ENCODE measurements around the gene HSPB8. TPM values are rescaled to one million over a fixed set of nuclear protein-coding genes. Genes with fewer than 3 reads are reported as not detected.
A peak's percentile ranks its signal among the peaks of the same experiment; 100 is the strongest.

The HSPB8 gene
- total RNA-seq, 1 experiment from 2014 or later: 18.4 TPM

DNA sequence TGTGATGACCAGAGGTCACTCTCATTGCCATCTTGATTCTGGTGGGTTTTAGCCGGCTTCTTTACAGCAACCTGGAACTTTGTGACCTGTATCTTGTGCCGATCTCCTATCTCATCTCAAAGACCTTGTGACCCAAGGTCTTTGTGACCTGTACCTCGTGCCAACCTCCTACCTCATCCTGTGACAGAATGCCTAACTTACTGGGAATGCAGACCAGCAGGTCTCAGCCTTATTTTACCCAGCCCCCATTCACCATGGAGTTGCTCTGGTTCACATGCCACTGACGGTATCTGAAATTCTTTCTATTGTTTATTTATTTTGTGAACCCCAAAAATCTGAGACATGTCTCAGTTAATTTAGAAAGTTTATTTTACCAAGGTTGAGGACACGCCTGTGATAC, 7.4 kb upstream of the HSPB8 start:
- no peak for DNase-seq (ENCODE audit: low read depth)

DNA sequence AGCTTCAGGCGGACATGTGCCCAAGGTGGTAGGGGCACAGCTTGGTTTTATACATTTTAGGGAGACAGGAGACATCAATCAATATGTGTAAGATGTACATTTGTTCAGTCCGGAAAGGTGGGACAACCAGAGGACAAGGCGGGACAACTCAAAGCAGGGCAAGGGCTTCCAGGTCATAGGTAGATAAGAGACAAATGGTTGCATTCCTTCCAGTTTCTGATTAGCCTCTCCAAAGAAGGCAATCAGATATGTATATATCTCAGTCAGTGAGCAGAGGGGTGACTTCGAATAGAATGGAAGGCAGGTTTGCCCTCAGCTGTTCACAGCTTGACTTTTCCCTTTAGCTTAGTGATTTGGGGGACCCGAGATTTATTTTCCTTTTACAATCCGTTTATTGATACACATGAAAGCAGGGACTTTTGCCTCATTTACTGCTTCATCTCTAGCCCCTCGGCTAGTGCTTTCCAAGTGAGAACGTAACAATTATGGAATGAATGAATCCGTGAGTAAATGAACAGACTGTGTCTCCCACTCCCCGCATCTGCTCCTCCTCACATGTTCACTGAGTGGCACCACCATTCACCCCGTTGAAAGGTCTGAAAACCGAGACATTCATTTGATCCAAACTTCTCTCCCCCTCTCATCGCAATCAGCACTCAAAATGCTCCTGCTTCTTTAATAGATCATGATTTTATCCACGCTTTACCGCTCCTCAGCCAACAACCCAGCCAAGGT, 6.9 kb upstream of the HSPB8 start:
- DNase-seq (ENCODE audit: low read depth): no peak

DNA sequence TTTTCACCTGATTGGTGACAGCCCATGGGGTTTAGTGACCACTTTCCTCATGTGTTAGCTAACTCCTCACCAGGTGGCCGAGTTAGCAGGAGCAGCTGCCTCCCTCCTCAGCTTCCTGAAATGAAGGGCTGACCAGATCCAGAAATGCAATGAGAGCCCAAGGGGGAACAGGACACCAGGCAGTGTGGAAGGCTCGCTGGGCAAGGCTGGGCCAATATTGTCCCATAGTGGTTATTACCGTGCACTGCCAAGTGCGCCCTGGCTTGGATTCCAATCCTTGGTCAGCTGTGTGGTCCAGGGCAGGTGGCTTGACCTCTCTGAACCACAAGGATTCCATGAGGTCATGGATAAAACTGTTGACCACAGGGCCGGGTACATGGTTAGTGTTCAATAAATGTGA, 3.6 kb upstream of the HSPB8 start:
- DNase-seq (ENCODE audit: low read depth): peak; percentile 19

- DNase-seq (ENCODE audit: low read depth): peak; percentile 91
Observed at GRCh38 chr12:119176267-119177055, 2.3 kb upstream of the HSPB8 start.

DNA sequence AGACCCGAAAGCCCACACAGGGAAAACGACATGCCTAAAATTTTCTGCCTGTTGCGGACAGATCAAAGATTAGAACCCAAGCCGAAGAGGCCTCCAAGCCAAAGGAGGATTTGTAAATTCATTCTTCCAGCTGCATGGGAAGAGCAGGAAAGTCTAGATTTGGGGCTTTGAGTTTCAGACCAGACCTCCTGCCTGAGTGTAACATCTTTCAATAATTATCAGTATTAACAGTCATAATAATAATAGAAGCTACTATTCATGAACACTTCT, 1.7 kb upstream of the HSPB8 start:
- no peak for DNase-seq (ENCODE audit: low read depth)

DNA sequence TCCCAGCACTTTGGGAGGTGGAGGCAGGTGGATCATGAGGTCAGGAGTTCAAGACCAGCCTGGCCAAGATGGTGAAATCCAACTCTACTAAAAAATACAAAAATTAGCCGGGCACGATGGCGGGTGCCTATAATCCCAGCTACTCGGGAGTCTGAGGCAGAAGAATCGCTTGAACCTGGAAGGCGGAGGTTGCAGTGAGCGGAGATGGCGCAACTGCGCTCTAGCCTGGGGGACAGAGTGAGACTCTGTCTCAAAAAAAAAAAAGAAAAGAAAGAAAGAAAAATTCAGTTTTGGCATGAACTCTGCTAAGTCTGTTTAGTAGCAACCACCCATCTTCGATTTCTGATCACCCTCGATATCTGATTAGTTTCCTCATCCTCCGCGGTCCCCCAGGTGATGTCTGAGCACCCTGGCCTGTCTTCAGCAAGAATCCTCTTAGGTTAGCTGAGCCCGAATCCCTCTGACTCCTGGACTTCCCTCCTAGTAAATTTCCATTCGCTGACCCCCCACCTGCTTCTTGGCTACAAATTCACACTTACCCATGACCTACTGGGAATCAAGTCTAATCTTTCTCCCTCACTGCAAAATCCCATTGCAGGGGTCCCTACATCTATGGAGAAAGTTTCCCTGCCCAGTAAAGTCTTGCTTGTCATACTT, 879 bp upstream of the HSPB8 start:
- DNase-seq (ENCODE audit: low read depth): no peak

DNA sequence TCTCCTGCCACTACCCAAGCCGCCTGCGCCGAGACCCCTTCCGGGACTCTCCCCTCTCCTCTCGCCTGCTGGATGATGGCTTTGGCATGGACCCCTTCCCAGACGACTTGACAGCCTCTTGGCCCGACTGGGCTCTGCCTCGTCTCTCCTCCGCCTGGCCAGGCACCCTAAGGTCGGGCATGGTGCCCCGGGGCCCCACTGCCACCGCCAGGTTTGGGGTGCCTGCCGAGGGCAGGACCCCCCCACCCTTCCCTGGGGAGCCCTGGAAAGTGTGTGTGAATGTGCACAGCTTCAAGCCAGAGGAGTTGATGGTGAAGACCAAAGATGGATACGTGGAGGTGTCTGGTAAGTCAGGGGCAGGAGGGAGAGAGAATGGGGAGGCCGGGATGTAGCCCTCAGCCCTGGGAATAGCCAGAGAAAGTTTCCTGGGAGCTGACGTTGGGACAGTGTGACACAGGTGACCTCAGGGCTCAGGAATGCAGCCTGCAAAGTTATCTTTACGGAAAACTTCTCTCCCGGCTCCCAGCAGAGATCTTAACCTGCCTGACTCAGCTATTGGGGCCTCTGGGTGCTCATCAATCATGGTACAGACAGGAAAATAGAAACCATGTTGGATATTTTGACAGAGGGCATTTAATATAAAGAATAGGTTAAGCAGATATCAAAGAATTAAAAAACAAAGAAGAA, 747 bp downstream of the HSPB8 start:
- peak; percentile 89 for DNase-seq (ENCODE audit: low read depth)

- peak; percentile 62 for DNase-seq (ENCODE audit: low read depth)
Observed at GRCh38 chr12:119180380-119181040, 1.8 kb downstream of the HSPB8 start.

DNA sequence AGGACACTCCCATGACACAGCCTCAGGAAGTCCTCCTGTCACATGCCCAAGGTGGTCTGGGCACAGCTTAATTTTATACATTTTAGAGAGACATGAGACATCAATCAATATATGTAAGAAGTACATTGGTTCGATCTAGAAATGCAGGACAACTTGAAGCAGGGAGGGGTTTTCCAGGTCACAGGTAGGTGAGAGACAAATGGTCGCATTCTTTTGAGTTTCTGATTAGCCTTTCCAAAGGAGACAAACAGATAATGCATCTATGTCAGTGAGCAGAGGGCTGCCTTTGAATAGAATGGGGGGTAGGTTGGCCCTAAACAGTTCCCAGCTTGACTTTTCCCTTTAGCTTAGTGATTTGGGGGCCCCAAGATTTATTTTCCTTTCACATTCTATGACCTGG, 2.5 kb downstream of the HSPB8 start:
- no peak for DNase-seq (ENCODE audit: low read depth)

GRCh38 chr12:119181944-119182343, 3.2 kb downstream of the HSPB8 start:
- DNase-seq (ENCODE audit: low read depth): no peak

- no peak for DNase-seq (ENCODE audit: low read depth)
Observed at GRCh38 chr12:119182701-119183493, 4.2 kb downstream of the HSPB8 start.

GRCh38 chr12:119183942-119184695, 5.4 kb downstream of the HSPB8 start:
- DNase-seq (ENCODE audit: low read depth): no peak

- no peak for DNase-seq (ENCODE audit: low read depth)
Observed at GRCh38 chr12:119195256-119195655, 16.5 kb downstream of the HSPB8 start.

DNA sequence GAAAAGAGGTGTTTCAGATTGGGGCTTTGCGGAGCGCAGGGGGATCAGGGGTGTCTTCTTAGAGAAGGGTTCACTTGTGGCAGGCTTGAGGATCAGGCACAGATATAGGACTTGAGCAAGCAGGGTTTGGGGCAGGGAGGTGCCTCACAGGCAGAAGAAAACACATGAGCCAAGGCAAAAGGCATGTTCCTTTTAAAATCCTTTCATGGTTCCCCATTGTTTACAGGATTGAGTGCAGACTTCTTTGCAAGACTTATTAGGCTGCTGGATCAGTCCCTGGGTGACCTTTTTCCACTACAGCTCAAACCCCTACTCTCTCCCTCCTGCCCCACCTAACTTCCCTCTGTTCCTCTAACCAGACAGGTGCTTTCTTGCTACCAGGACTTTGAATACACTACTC, 19.7 kb downstream of the HSPB8 start:
- DNase-seq (ENCODE audit: low read depth): no peak

GRCh38 chr12:119200601-119201000, 21.9 kb downstream of the HSPB8 start:
- no peak for DNase-seq (ENCODE audit: low read depth)

DNA sequence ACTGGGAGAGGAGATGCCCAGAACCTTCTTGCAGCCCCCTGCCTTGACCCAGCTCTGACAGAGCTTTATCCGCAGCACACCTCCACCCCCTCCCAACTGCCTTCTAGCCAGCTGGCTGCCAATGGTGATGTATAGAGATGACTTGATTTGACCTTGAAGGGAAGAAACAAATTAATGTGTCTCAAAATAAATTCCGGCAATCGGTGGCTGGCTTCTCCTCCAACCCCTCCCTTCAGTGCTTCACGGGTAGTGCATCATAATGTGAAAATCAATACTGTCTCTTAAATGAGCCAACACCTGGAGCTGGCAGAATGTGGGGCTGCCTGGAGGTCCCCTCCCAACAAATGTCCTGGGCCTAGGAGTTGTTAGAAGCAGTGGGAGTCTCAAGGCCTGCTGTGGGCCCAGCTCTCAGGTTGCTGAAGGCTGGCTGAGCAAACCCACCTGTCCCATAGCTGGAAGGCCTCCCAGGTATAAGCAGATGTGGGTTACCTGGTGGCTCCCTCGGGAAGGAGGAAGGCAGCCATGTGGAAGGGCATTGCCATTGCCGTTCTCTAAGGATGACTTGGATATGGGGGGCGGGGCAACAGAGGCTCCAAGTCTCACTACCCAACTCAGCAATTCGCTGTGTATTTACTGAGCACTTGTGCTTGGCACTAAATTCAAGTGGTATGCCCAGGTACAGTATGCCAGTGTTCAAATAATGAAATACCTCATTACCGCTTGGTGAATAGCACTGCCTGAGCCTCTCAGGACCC, 23.2 kb downstream of the HSPB8 start:
- no peak for DNase-seq (ENCODE audit: low read depth)

- no peak for DNase-seq (ENCODE audit: low read depth)
Observed at GRCh38 chr12:119202544-119202943, 23.8 kb downstream of the HSPB8 start.

DNA sequence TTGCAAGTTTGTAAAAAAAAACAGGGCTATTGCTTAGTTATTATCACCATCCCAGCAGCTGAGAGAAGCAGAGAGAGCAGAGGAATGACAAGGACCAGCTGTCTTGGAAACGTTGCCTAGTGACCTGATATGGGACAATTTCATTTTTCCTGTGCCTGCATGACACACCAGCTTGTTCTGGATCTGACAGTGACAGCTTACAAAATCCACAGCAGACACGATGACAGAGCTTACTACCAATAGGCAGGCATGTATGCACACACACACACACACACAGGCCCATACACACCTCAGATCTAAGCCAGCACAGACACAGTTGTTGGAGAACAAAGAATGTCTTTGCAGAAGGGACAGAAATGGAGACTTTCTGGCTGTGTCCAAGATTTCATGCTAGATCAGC, 25.4 kb downstream of the HSPB8 start:
- DNase-seq (ENCODE audit: low read depth): no peak

GRCh38 chr12:119204671-119205285, 26.0 kb downstream of the HSPB8 start:
- DNase-seq (ENCODE audit: low read depth): no peak
